GM23338 (cell line): Measurements from ENCODE around the gene SLC10A3. TPM values are rescaled to one million over a fixed set of nuclear protein-coding genes. Genes with fewer than 3 reads are reported as not detected.

Source experiments
- ATAC-seq: fragments of 200-7000 bp; cut with Tn5 transposase; 3 replicates; pipeline ENCODE4 v1.9.1; 2020
- DNase-seq: peaks from one replicate; pipeline ENCODE4 v3.0.0-alpha.2; 2015; ENCODE audit warnings: low spot score
- H2AFZ ChIP-seq: fragments of 200-600 bp; sonication (generic); 2 replicates; pipeline ENCODE4 v1.8.0; 2016; ENCODE audit warnings: antibody characterized with exemption, mild to moderate bottlenecking, moderate library complexity
- H3F3A ChIP-seq: fragments of 200-600 bp; sonication (generic); replicated peaks from 2 replicates; pipeline ENCODE4 v1.8.0; 2017; ENCODE audit warnings: antibody characterized with exemption, mixed run types, low read depth
- H3K27ac ChIP-seq: fragments of 200-600 bp; sonication (generic); 2 replicates; pipeline ENCODE4 v1.6.1; 2016; ENCODE audit warnings: low read depth
- H3K27me3 ChIP-seq: fragments of 200-600 bp; sonication (generic); 2 replicates; pipeline ENCODE4 v1.8.0; 2016; ENCODE audit warnings: mild to moderate bottlenecking, mixed run types, moderate library complexity; ENCODE audit not compliant: insufficient read depth
- H3K36me3 ChIP-seq: fragments of 200-600 bp; sonication (generic); 2 replicates; pipeline ENCODE4 v1.8.0; 2016; ENCODE audit warnings: mild to moderate bottlenecking; ENCODE audit not compliant: insufficient read depth
- H3K4me1 ChIP-seq: fragments of 200-600 bp; sonication (generic); 2 replicates; pipeline ENCODE4 v1.8.0; 2016; ENCODE audit warnings: mild to moderate bottlenecking, moderate library complexity; ENCODE audit not compliant: insufficient read depth
- H3K4me2 ChIP-seq: fragments of 200-600 bp; sonication (generic); 2 replicates; pipeline ENCODE4 v1.7.1; 2017; ENCODE audit warnings: mixed run types
- H3K4me3 ChIP-seq: fragments of 200-600 bp; sonication (generic); 2 replicates; pipeline ENCODE4 v1.6.1; 2016; ENCODE audit warnings: mixed run types
- H3K79me2 ChIP-seq: fragments of 200-600 bp; sonication (generic); replicated peaks from 2 replicates; pipeline ENCODE4 v1.8.0; 2017; ENCODE audit warnings: mild to moderate bottlenecking; ENCODE audit not compliant: insufficient read depth
- H3K9me2 ChIP-seq: fragments of 200-600 bp; sonication (generic); 2 replicates; pipeline ENCODE4 v1.8.0; 2017; ENCODE audit not compliant: insufficient read depth
- H4K20me1 ChIP-seq: fragments of 200-600 bp; sonication (generic); replicated peaks from 2 replicates; pipeline ENCODE4 v1.8.0; 2017; ENCODE audit warnings: mild to moderate bottlenecking; ENCODE audit not compliant: insufficient read depth
- H3K27ac Mint-ChIP-seq: 2 replicates; pipeline ENCODE4 v1.8.0; 2020; ENCODE audit warnings: inconsistent platforms, mild to moderate bottlenecking, moderate library complexity, mixed read lengths
- H3K27me3 Mint-ChIP-seq: 3 replicates; pipeline ENCODE4 v1.8.0; 2022; ENCODE audit warnings: low read depth, mild to moderate bottlenecking, moderate library complexity, mixed read lengths, inconsistent platforms; ENCODE audit not compliant: insufficient read depth, poor library complexity
- H3K36me3 Mint-ChIP-seq: 3 replicates; pipeline ENCODE4 v1.8.0; 2021; ENCODE audit warnings: low read depth, mild to moderate bottlenecking, inconsistent platforms, moderate library complexity, mixed read lengths
- H3K4me1 Mint-ChIP-seq: 3 replicates; pipeline ENCODE4 v1.8.0; 2020; ENCODE audit warnings: mild to moderate bottlenecking, inconsistent platforms, mixed read lengths
- H3K4me3 Mint-ChIP-seq: 3 replicates; pipeline ENCODE4 v1.8.0; 2021; ENCODE audit warnings: moderate library complexity, mild to moderate bottlenecking, inconsistent platforms, mixed read lengths
- H3K9me3 Mint-ChIP-seq: 3 replicates; pipeline ENCODE4 v1.8.0; 2020; ENCODE audit warnings: moderate library complexity, mild to moderate bottlenecking, inconsistent platforms, mixed read lengths
- CREB1 ChIP-seq: fragments of 250-450 bp; sonication (Bioruptor Pico); IDR thresholded peaks from 2 replicates; pipeline ENCODE4 v1.5.0; 2020; ENCODE audit warnings: low read depth, mild to moderate bottlenecking, moderate library complexity
- EZH2 ChIP-seq: fragments of 200-600 bp; sonication (generic); IDR thresholded peaks from one replicate; pipeline ENCODE4 v1.8.0; 2017; ENCODE audit warnings: antibody characterized with exemption, mild to moderate bottlenecking, low read depth; ENCODE audit not compliant: unreplicated experiment
- POLR2AphosphoS5 ChIP-seq: IDR thresholded peaks from 2 replicates; pipeline ENCODE4 v1.6.1; 2016; ENCODE audit warnings: antibody characterized with exemption, low read depth
- ZNF114 ChIP-seq: fragments of 250-450 bp; sonication (Bioruptor Pico); IDR thresholded peaks from 2 replicates; pipeline ENCODE4 v1.5.0; 2020; ENCODE audit warnings: mild to moderate bottlenecking, moderate library complexity
- ZNF331 ChIP-seq: fragments of 250-450 bp; sonication (Bioruptor Pico); IDR thresholded peaks from 2 replicates; pipeline ENCODE4 v1.5.0; 2020; ENCODE audit warnings: low read depth, mild to moderate bottlenecking, moderate library complexity
- polyA plus RNA-seq: library from polyadenylated mRNA; unstranded; fragments of >200 nt; fragmentation: Nextera tagmentation; extraction: Ambion mirVana; gene quantifications from 2 replicates; pipeline ENCODE4 v1.2.1, GENCODE V29; 2016
- total RNA-seq: library from RNA; depleted of rRNA; stranded (reverse); fragments of >200 nt; shearing (Covaris generic); gene quantifications from 2 replicates; pipeline ENCODE4 v1.2.3, GENCODE V29; 2014
- TF ChIP-seq, protein P1 (sequence below): fragments of 250-450 bp; sonication (Bioruptor Pico); IDR thresholded peaks from 2 replicates; pipeline ENCODE4 v1.5.0; 2020; ENCODE audit warnings: mild to moderate bottlenecking, moderate library complexity
- TF ChIP-seq, protein P2 (sequence below), 2 experiments: fragments of 200-600 bp in 1 of 2; sonication (generic) in 1 of 2; conservative IDR thresholded peaks; 2 replicates each; pipeline versions ENCODE4 v1.5.1 to v1.6.1; 2016 to 2017; ENCODE audit warnings: antibody characterized with exemption in 2 of 2, low read depth in 2 of 2, mild to moderate bottlenecking in 2 of 2, moderate library complexity in 1 of 2
- TF ChIP-seq, protein P3 (sequence below): IDR thresholded peaks from 2 replicates; pipeline ENCODE4 v1.6.1; 2016; ENCODE audit warnings: antibody characterized with exemption

Gene SLC10A3
- total and polyA plus RNA-seq, 2 experiments from 2014 or later = 7.6 to 17.6 TPM

- TF ChIP-seq, protein P1, sequence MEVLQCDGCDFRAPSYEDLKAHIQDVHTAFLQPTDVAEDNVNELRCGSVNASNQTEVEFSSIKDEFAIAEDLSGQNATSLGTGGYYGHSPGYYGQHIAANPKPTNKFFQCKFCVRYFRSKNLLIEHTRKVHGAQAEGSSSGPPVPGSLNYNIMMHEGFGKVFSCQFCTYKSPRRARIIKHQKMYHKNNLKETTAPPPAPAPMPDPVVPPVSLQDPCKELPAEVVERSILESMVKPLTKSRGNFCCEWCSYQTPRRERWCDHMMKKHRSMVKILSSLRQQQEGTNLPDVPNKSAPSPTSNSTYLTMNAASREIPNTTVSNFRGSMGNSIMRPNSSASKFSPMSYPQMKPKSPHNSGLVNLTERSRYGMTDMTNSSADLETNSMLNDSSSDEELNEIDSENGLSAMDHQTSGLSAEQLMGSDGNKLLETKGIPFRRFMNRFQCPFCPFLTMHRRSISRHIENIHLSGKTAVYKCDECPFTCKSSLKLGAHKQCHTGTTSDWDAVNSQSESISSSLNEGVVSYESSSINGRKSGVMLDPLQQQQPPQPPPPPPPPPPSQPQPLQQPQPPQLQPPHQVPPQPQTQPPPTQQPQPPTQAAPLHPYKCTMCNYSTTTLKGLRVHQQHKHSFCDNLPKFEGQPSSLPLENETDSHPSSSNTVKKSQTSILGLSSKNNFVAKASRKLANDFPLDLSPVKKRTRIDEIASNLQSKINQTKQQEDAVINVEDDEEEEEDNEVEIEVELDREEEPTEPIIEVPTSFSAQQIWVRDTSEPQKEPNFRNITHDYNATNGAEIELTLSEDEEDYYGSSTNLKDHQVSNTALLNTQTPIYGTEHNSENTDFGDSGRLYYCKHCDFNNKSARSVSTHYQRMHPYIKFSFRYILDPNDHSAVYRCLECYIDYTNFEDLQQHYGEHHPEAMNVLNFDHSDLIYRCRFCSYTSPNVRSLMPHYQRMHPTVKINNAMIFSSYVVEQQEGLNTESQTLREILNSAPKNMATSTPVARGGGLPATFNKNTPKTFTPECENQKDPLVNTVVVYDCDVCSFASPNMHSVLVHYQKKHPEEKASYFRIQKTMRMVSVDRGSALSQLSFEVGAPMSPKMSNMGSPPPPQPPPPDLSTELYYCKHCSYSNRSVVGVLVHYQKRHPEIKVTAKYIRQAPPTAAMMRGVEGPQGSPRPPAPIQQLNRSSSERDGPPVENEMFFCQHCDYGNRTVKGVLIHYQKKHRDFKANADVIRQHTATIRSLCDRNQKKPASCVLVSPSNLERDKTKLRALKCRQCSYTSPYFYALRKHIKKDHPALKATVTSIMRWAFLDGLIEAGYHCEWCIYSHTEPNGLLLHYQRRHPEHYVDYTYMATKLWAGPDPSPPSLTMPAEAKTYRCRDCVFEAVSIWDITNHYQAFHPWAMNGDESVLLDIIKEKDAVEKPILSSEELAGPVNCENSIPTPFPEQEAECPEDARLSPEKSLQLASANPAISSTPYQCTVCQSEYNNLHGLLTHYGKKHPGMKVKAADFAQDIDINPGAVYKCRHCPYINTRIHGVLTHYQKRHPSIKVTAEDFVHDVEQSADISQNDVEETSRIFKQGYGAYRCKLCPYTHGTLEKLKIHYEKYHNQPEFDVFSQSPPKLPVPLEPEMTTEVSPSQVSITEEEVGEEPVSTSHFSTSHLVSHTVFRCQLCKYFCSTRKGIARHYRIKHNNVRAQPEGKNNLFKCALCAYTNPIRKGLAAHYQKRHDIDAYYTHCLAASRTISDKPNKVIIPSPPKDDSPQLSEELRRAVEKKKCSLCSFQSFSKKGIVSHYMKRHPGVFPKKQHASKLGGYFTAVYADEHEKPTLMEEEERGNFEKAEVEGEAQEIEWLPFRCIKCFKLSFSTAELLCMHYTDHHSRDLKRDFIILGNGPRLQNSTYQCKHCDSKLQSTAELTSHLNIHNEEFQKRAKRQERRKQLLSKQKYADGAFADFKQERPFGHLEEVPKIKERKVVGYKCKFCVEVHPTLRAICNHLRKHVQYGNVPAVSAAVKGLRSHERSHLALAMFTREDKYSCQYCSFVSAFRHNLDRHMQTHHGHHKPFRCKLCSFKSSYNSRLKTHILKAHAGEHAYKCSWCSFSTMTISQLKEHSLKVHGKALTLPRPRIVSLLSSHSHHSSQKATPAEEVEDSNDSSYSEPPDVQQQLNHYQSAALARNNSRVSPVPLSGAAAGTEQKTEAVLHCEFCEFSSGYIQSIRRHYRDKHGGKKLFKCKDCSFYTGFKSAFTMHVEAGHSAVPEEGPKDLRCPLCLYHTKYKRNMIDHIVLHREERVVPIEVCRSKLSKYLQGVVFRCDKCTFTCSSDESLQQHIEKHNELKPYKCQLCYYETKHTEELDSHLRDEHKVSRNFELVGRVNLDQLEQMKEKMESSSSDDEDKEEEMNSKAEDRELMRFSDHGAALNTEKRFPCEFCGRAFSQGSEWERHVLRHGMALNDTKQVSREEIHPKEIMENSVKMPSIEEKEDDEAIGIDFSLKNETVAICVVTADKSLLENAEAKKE (CRISPR knock-in tag) = no peak
- TF ChIP-seq ZNF114 (CRISPR knock-in tag) (no peak), ZNF331 (CRISPR knock-in tag) (no peak), POLR2AphosphoS5 (no peak), EZH2 (no peak)
- TF ChIP-seq, protein P2, sequence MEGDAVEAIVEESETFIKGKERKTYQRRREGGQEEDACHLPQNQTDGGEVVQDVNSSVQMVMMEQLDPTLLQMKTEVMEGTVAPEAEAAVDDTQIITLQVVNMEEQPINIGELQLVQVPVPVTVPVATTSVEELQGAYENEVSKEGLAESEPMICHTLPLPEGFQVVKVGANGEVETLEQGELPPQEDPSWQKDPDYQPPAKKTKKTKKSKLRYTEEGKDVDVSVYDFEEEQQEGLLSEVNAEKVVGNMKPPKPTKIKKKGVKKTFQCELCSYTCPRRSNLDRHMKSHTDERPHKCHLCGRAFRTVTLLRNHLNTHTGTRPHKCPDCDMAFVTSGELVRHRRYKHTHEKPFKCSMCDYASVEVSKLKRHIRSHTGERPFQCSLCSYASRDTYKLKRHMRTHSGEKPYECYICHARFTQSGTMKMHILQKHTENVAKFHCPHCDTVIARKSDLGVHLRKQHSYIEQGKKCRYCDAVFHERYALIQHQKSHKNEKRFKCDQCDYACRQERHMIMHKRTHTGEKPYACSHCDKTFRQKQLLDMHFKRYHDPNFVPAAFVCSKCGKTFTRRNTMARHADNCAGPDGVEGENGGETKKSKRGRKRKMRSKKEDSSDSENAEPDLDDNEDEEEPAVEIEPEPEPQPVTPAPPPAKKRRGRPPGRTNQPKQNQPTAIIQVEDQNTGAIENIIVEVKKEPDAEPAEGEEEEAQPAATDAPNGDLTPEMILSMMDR (conservative IDR thresholded peaks at IDR 0.05; ENCODE audit: low read depth in 2 of 2) = no peak
Measured at GRCh38 chrX:154506483-154507332, 16.3 kb upstream of the SLC10A3 start (continued).

DNA sequence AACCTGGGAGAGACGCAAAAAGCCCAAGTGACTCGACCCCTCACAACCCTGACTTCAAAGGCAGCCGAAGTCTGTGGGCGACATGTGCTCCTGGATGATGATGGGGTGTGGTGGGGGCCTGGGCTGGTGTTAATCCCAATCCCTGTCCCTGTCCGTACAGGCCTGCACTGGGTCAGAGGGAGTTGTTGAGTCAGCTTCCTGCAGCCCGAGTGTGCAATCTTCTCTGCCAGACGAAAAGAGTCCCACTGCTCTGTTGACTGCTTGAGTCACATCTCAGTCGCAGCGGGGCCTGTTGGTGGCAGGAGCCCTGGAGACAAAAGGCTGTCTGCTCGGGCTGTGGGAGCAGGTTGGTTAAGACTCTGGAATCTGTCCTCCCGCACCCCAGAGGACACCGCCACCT is 15.3 kb upstream of the SLC10A3 start:
- no peaks in the 10 kb centered on the region for H3F3A ChIP-seq
- no peaks in the 10 kb centered on the region for H3K4me1 Mint-ChIP-seq
- peaks cover 13% of the 10 kb centered on the region; the same call in 2 of the 3 replicates for H3K36me3 Mint-ChIP-seq
- H4K20me1 ChIP-seq = no peaks in the 10 kb centered on the region
- H3K27me3 Mint-ChIP-seq = no peaks in the 10 kb centered on the region
- ATAC-seq (no peak), DNase-seq (no peak)
- no peaks in the 10 kb centered on the region for H3K9me3 Mint-ChIP-seq
- no peak overlapping the region for H2AFZ ChIP-seq
- TF ChIP-seq, protein P3, sequence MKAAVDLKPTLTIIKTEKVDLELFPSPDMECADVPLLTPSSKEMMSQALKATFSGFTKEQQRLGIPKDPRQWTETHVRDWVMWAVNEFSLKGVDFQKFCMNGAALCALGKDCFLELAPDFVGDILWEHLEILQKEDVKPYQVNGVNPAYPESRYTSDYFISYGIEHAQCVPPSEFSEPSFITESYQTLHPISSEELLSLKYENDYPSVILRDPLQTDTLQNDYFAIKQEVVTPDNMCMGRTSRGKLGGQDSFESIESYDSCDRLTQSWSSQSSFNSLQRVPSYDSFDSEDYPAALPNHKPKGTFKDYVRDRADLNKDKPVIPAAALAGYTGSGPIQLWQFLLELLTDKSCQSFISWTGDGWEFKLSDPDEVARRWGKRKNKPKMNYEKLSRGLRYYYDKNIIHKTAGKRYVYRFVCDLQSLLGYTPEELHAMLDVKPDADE = no peak
- no peak for TF ChIP-seq CREB1 (CRISPR knock-in tag)
- TF ChIP-seq ZNF114 (CRISPR knock-in tag) = no peak
- no peak for TF ChIP-seq POLR2AphosphoS5
- H3K79me2 ChIP-seq = no peaks in the 10 kb centered on the region
- no peak overlapping the region for H3K4me2 ChIP-seq
- no peaks in the 10 kb centered on the region for H3K9me2 ChIP-seq
- H3K27ac ChIP-seq = no peak overlapping the region
- no peak overlapping the region for H3K27ac Mint-ChIP-seq
- no peaks in the 10 kb centered on the region for H3K36me3 ChIP-seq
- no peaks in the 10 kb centered on the region for H3K4me1 ChIP-seq
- no peak overlapping the region for H3K4me3 ChIP-seq
- H3K4me3 Mint-ChIP-seq = no peak overlapping the region
- H3K27me3 ChIP-seq = no peaks in the 10 kb centered on the region
